HG02798 (cell line): ENCODE measurements around the gene CDH4.
"Not testable (repeated sequence)": the region's sequence is repeated elsewhere in the genome, so short reads cannot be mapped to it uniquely, and the experiment has no call there.

Source experiments
- ATAC-seq: cut with Tn5 transposase; IDR thresholded peaks from one replicate; pipeline ENCODE4 v1.9.1; 2021; ENCODE audit warnings: mild to moderate bottlenecking; ENCODE audit not compliant: unreplicated experiment, poor library complexity

Gene CDH4

GRCh38 chr20:61850926-61851900 lies 599.2 kb downstream of the CDH4 start:
- no peak for ATAC-seq

DNA sequence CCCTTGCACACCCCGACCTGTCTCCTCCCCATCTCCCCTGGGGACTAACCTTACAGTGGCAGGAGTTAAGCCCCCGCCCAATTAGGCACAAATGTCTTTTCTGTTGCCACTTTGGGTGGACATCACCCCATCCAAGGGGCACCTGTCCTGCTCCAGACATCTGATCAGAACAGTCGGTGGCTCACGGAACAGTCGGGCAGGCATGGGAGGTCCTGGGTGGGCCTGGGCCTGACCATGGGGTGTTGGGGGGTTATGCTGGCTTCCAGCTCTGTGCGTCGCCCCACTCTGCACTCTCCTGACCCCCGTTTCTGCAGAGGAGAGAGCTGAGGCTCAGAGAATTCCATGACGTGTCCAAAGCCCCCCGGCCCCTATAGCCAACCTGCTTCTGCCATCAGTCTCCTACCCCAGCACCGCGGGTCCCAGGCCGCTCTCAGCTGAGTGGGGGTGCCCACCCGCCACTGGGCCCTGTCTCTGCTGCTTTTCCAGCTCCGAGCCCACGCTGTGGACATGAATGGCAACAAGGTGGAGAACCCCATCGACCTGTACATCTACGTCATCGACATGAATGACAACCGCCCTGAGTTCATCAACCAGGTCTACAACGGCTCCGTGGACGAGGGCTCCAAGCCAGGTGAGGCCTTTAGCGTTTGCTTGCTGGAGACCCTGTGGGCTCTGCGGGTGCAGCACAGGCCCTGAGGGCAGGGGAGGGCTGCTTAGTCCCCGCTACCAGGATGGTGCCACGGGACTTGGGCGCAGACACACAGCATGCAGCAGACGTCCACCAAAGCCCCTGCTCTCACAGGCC lies 600.4 kb downstream of the CDH4 start:
- ATAC-seq = no peak

DNA sequence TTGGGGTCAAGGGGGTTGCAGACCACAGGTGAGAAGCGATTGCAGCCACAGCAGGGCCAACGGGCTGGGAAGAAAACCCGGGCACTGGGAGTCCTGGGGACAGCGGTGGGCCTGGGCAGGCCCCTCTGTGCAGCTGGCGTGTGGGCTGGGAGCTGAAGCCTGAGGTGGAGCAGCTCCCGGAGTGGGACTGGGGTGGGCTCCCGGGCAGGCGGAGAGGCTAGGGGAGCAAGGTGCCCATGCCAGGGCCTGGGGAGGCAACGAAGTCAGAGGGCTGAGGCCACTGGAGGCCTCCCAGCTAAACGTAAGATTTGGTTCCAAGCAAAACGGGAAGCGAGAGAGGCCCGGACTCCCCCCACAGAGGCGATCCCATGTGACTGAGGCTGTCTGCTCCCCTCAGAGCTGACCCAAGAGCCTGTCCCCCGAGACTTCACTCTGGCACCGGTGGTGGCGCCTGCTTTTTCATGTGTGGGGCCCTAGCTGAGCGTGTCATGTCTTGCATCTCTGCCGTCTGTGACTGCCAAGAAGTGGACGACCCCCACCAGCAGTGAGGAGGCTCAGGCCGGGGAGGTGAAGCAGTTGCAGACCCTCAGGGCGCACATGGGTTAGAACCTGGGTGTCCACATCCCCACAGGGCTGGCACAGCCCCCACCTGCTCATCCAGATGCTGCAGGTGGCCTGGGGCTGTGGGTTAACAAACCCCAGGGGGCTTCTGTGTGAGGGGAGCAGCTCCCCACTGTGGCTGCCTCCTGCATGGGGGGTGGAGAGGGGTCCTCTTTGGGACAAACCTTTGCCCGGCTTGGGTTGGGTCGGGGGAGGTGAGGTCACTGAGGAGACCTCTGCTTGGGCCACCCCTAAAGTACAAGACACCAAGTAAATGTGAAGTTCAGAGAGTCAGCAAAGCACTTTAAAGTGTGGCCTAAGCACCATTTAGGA lies 601.3 kb downstream of the CDH4 start:
- no peak for ATAC-seq

GRCh38 chr20:61854538-61854937 lies 602.5 kb downstream of the CDH4 start:
- ATAC-seq = not testable (repeated sequence)

- ATAC-seq = no peak
These were observed 603.2 kb downstream of the CDH4 start for GRCh38 chr20:61855286-61855685.

GRCh38 chr20:61856626-61857413 lies 604.8 kb downstream of the CDH4 start:
- no peak for ATAC-seq

- ATAC-seq = no peak
These were observed 605.3 kb downstream of the CDH4 start for GRCh38 chr20:61857414-61857775.

GRCh38 chr20:61857884-61858283 lies 605.8 kb downstream of the CDH4 start:
- ATAC-seq = no peak

GRCh38 chr20:61859767-61860166 lies 607.7 kb downstream of the CDH4 start:
- ATAC-seq = no peak

- ATAC-seq = no peak
These were observed 608.4 kb downstream of the CDH4 start for GRCh38 chr20:61860260-61860987.

DNA sequence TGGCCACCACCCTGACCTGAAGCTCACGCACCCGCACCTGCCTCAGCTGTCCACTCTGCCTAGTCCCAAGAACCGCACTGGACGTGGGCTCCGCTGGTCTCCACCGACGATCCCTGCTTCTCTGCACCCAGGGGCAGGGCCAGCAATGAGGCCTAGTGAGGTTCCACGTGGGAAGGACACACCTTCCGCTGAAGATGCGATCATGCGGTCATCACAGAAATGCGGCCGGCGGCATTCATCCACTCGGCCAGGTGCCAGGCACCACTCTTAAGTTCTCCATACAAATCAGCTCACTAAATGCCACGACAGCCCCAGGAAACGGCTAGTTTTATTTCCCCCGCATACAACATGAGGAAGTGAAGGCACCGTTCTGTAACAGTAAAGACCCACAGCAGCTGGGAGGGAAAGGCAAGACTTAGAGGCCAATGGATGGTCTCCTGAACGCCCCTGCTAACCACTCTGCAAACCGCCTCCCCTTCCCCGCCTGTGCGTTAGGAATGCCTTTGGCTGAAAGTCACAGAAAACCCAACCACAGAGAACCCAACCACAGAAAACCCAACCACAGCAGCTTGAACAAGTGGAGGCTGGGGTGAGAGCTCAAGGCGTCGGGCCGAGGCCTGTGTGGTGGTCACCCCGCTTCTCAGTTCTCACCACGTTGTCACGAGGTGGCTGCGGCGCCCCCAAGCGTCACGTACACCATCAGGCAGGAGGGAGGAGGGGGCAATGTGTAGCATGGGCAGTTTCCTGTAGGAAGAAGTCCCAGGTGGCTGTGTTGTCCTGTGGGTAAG lies 609.2 kb downstream of the CDH4 start:
- no peak for ATAC-seq

GRCh38 chr20:61861858-61862257 lies 609.8 kb downstream of the CDH4 start:
- no peak for ATAC-seq

GRCh38 chr20:61862881-61863280 lies 610.8 kb downstream of the CDH4 start:
- no peak for ATAC-seq

- ATAC-seq = no peak
These were observed 612.4 kb downstream of the CDH4 start for GRCh38 chr20:61864481-61864880.

- ATAC-seq = no peak
These were observed 613.3 kb downstream of the CDH4 start for GRCh38 chr20:61865353-61865752.

DNA sequence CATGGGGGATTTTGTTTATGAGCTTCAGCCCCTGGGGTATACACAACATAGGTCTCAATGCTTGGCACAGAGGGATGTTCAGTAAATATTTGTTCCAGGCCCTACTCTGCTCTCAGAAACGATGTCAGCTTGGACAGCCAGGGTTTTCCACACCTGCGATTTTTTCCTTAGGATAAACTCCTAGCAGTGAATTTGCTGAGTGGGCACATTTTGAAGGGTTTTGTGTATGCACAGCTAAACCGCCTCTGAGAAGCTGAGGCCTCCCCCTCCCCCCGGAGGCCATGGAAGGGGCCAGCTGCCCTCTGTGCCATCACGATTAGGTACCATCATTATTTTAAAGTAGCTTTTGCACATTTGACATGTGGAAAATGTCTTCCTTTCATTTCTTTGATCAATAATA lies 614.1 kb downstream of the CDH4 start:
- ATAC-seq = no peak

GRCh38 chr20:61868006-61868405 lies 615.9 kb downstream of the CDH4 start:
- no peak for ATAC-seq

- no peak for ATAC-seq
These were observed 616.5 kb downstream of the CDH4 start for GRCh38 chr20:61868466-61869090.
